ENCODE data around the gene NAB1.

DNA sequence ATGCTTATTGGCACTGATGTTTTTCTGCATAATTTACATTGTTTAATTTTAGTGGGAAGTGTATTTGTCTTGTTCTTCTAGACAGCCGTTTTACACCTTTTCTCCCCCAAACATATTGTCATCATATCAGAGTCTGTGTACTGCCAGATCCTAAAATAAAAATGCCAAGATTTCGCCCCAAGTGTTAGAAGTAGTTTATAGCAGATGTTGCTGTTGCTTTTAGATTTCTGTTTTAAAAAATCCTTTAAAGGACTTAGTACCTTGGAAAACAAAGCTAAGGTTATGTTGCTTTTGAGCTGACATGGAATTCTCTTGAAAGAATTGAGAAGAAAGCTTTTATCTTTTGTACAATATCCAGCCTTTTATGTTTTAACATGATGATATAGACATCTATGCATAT is 36.0 kb downstream of the NAB1 start:
- TF ChIP-seq, protein P1, sequence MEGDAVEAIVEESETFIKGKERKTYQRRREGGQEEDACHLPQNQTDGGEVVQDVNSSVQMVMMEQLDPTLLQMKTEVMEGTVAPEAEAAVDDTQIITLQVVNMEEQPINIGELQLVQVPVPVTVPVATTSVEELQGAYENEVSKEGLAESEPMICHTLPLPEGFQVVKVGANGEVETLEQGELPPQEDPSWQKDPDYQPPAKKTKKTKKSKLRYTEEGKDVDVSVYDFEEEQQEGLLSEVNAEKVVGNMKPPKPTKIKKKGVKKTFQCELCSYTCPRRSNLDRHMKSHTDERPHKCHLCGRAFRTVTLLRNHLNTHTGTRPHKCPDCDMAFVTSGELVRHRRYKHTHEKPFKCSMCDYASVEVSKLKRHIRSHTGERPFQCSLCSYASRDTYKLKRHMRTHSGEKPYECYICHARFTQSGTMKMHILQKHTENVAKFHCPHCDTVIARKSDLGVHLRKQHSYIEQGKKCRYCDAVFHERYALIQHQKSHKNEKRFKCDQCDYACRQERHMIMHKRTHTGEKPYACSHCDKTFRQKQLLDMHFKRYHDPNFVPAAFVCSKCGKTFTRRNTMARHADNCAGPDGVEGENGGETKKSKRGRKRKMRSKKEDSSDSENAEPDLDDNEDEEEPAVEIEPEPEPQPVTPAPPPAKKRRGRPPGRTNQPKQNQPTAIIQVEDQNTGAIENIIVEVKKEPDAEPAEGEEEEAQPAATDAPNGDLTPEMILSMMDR (IDR thresholded peaks at IDR 0.05; ENCODE audit: insufficient read depth, low read length): no peak
- TF ChIP-seq GABPA (IDR thresholded peaks at IDR 0.05; ENCODE audit: low read depth) (no peak), POLR2AphosphoS5 (IDR thresholded peaks at IDR 0.05; ENCODE audit: low read depth) (no peak), SPI1 (IDR thresholded peaks at IDR 0.05; ENCODE audit: borderline replicate concordance, low read depth) (no peak)
- TF ChIP-seq, protein P2, sequence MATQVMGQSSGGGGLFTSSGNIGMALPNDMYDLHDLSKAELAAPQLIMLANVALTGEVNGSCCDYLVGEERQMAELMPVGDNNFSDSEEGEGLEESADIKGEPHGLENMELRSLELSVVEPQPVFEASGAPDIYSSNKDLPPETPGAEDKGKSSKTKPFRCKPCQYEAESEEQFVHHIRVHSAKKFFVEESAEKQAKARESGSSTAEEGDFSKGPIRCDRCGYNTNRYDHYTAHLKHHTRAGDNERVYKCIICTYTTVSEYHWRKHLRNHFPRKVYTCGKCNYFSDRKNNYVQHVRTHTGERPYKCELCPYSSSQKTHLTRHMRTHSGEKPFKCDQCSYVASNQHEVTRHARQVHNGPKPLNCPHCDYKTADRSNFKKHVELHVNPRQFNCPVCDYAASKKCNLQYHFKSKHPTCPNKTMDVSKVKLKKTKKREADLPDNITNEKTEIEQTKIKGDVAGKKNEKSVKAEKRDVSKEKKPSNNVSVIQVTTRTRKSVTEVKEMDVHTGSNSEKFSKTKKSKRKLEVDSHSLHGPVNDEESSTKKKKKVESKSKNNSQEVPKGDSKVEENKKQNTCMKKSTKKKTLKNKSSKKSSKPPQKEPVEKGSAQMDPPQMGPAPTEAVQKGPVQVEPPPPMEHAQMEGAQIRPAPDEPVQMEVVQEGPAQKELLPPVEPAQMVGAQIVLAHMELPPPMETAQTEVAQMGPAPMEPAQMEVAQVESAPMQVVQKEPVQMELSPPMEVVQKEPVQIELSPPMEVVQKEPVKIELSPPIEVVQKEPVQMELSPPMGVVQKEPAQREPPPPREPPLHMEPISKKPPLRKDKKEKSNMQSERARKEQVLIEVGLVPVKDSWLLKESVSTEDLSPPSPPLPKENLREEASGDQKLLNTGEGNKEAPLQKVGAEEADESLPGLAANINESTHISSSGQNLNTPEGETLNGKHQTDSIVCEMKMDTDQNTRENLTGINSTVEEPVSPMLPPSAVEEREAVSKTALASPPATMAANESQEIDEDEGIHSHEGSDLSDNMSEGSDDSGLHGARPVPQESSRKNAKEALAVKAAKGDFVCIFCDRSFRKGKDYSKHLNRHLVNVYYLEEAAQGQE (IDR thresholded peaks at IDR 0.05; ENCODE audit: insufficient replicate concordance, low read depth): no peak

Measured in HL-60 (cell line).